GM18951 (cell line): Measurements from ENCODE around the gene PRDM1.

Experiments used
- POLR2A ChIP-seq: IDR thresholded peaks from 4 replicates; pipeline ENCODE4 v1.6.1; 2011; ENCODE audit warnings: mild to moderate bottlenecking; ENCODE audit not compliant: insufficient read length, insufficient read depth; ENCODE audit errors: extremely low read depth
- in situ Hi-C: fragments of 300-500 bp; cut with MboI; formaldehyde crosslinking; loops from one replicate; pipeline ENCODE4 v1.12.0; 2022; ENCODE audit warnings: low sequenced_read_pairs, mixed read lengths, inconsistent platforms; ENCODE audit not compliant: unreplicated experiment

The PRDM1 gene

GRCh38 chr6:106079961-106080762 lies 6.0 kb upstream of the PRDM1 start:
- no peak for TF ChIP-seq POLR2A
- in situ Hi-C loops: no loop called here

GRCh38 chr6:106080763-106081095 lies 5.4 kb upstream of the PRDM1 start:
- TF ChIP-seq POLR2A: no peak
- in situ Hi-C loops: no loop called here

GRCh38 chr6:106081715-106082114 lies 4.4 kb upstream of the PRDM1 start:
- TF ChIP-seq POLR2A: no peak
- in situ Hi-C loops: no loop called here

GRCh38 chr6:106082735-106083398 lies 3.3 kb upstream of the PRDM1 start:
- in situ Hi-C loops: no loop called here
- TF ChIP-seq POLR2A: no peak

GRCh38 chr6:106083618-106084017 lies 2.5 kb upstream of the PRDM1 start:
- TF ChIP-seq POLR2A: no peak
- in situ Hi-C loops: no loop called here

- in situ Hi-C loops: no loop called here
- TF ChIP-seq POLR2A: no peak
Measured at GRCh38 chr6:106084106-106084988, 1.8 kb upstream of the PRDM1 start.

- in situ Hi-C loops: no loop called here
- no peak for TF ChIP-seq POLR2A
Measured at GRCh38 chr6:106084989-106085691, 996 bp upstream of the PRDM1 start.

GRCh38 chr6:106085692-106085983 lies 498 bp upstream of the PRDM1 start:
- no peak for TF ChIP-seq POLR2A
- in situ Hi-C loops: no loop called here

- in situ Hi-C loops: no loop called here
- TF ChIP-seq POLR2A: no peak
Measured at GRCh38 chr6:106086814-106087175, 659 bp downstream of the PRDM1 start.

- in situ Hi-C loops: no loop called here
- TF ChIP-seq POLR2A: peak; percentile 24
Measured at GRCh38 chr6:106087548-106088325, 1.6 kb downstream of the PRDM1 start.

GRCh38 chr6:106090001-106090400 lies 3.9 kb downstream of the PRDM1 start:
- TF ChIP-seq POLR2A: no peak
- in situ Hi-C loops: loop anchor here (10.0 kb wide), 1 partner anchor 135 kb away; no protein-coding TSS in a partner anchor

- TF ChIP-seq POLR2A: no peak
- in situ Hi-C loops: loop anchor here (10.0 kb wide), 1 partner anchor 133 kb away; no protein-coding TSS in a partner anchor
Measured at GRCh38 chr6:106092279-106092678, 6.1 kb downstream of the PRDM1 start.

- peak; percentile 30 for TF ChIP-seq POLR2A
- in situ Hi-C loops: loop anchor here (10.0 kb wide), 1 partner anchor 130 kb away; no protein-coding TSS in a partner anchor
Measured at GRCh38 chr6:106094261-106094963, 8.3 kb downstream of the PRDM1 start.
